ENCODE measurements around the gene RAPGEF4.

Gene RAPGEF4

DNA sequence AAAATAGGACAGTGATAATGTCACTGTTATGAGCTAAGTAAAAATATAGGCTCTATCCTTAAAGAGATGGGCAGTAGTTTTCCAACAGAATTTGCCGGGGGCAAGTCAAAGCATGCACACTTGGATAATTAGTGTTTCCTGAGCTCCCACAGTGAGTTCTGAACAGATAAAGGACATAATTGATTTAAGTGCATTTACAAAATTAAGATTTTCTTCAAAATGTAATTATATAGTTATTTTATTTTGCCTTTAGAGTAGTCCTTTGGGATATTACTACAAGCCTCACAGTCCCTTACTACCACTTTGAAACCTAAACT lies 107.6 kb downstream of the RAPGEF4 start:
- TF ChIP-seq, protein P1, sequence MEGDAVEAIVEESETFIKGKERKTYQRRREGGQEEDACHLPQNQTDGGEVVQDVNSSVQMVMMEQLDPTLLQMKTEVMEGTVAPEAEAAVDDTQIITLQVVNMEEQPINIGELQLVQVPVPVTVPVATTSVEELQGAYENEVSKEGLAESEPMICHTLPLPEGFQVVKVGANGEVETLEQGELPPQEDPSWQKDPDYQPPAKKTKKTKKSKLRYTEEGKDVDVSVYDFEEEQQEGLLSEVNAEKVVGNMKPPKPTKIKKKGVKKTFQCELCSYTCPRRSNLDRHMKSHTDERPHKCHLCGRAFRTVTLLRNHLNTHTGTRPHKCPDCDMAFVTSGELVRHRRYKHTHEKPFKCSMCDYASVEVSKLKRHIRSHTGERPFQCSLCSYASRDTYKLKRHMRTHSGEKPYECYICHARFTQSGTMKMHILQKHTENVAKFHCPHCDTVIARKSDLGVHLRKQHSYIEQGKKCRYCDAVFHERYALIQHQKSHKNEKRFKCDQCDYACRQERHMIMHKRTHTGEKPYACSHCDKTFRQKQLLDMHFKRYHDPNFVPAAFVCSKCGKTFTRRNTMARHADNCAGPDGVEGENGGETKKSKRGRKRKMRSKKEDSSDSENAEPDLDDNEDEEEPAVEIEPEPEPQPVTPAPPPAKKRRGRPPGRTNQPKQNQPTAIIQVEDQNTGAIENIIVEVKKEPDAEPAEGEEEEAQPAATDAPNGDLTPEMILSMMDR (IDR thresholded peaks at IDR 0.05; ENCODE audit: control insufficient read depth, extremely low read depth, insufficient read depth): no peak
- no peak overlapping the region for H3K4me3 ChIP-seq (ENCODE audit: low read depth, low read length)
- DNase-seq (ENCODE audit: low read depth): no peak

DNA sequence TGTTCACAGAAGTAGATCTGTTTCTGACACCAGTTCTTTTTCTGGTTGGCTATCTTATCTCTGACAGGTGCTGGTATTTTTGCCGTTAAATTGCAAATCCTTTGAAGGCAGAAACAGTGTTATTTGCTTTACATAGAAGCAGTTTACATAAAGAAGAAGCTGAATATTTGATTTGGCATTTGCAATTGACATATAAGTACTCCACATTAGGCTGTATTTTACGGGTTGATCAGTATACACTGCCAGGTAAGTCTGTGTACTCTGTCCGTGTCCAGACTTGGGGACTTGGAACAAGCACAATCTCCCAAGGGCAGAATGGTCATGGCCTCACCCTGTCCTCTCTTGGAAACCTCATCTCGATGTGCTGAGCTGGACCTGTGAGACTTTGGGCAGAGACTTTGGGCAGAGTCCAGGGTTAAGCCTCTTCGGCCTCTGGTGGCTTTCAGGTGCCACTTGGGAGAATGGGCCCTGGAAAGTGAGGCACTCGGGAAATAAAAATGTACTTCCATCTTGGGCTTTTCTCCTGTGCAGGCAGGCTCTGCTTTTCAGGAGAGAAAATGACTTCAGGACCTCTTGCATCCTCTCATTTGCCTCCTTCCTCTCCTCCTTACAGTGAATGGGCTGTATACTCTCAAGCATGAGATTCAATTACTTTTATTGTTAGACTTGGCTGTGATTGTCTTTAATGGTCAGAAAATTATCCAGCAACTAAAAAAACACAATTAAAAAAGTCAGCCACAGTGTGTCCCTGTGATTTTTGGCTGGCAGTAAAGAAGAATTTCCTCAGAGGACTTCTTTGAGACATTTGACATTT lies 108.5 kb downstream of the RAPGEF4 start:
- TF ChIP-seq, protein P1 (IDR thresholded peaks at IDR 0.05; ENCODE audit: control insufficient read depth, extremely low read depth, insufficient read depth): no peak
- DNase-seq (ENCODE audit: low read depth): peak; percentile 61

DNA sequence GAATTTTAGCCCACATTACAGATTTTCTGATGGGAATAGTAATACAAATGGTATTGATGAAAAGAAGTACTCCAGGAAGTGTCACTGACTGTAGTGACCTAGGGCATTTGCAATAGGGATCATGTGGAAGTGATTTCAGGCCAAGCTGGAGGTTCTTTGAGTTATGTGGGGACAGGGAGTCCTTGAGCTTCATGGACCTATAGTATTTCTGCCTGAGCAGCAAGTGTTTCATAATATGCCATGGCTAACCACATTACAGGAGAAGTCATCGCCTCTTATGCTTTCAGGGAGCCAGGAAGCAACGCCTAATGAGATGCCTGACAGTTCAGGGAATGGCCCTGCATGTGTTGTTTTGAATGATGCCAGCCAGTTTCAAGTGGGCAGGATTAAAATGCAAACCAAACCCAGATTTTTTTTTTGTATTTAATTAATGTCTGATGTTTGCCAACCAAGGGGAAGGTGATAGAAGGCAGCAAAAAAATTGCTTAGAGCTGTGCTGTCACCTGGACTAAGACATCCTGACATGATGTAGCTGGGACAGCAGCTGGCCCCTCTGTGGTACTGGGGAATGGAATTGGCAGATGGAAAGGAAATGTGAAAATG lies 109.5 kb downstream of the RAPGEF4 start:
- no peak for DNase-seq (ENCODE audit: low read depth)
- TF ChIP-seq, protein P1 (IDR thresholded peaks at IDR 0.05; ENCODE audit: control insufficient read depth, extremely low read depth, insufficient read depth): no peak
- H3K4me3 ChIP-seq (ENCODE audit: low read depth, low read length): no peak overlapping the region

More for the DNA sequence above, 108.5 kb downstream of the RAPGEF4 start:
- no peak overlapping the region for H3K4me3 ChIP-seq (ENCODE audit: low read depth, low read length)

DNA sequence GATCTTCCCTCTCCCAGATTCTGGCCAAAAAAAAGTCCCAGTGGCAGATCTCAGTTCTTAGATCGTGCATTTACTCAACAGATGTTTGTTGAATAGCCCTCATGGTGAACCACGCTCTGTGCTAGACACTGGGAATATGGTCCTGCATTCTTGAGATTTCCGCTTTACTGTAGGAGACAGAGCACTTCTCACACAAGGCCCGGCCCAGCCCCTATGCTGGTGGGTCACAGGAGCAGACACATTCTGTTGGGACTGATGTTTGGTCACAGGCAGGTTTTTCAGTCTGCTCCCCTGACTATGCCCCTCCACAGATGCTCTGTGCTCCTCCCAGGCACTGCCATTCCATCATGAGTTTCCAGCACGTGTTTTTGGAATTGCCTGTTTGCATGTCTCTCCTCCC lies 110.9 kb downstream of the RAPGEF4 start:
- H3K4me3 ChIP-seq (ENCODE audit: low read depth, low read length): no peak overlapping the region
- TF ChIP-seq, protein P1 (IDR thresholded peaks at IDR 0.05; ENCODE audit: control insufficient read depth, extremely low read depth, insufficient read depth): no peak
- no peak for DNase-seq (ENCODE audit: low read depth)

DNA sequence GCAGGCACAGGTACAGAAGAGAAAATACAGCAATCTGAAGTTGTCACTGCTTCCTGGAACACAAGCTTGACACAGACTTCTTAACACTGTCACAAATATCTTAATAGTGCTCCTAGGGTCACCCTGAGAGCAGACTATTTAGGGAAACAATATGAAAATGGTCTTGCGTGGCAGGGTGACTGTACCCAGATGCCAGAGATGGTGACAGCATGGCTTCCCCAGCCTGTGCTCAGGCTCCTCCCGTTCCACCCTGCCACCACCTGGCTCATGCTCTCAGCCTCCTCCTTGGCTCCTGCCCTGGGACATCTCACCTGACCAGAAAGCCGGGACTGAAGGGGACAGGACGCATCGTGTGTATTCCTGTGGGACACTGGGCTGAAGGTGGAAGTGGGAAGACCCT lies 111.5 kb downstream of the RAPGEF4 start:
- no peak for DNase-seq (ENCODE audit: low read depth)
- H3K4me3 ChIP-seq (ENCODE audit: low read depth, low read length): no peak overlapping the region
- TF ChIP-seq, protein P1 (IDR thresholded peaks at IDR 0.05; ENCODE audit: control insufficient read depth, extremely low read depth, insufficient read depth): no peak

DNA sequence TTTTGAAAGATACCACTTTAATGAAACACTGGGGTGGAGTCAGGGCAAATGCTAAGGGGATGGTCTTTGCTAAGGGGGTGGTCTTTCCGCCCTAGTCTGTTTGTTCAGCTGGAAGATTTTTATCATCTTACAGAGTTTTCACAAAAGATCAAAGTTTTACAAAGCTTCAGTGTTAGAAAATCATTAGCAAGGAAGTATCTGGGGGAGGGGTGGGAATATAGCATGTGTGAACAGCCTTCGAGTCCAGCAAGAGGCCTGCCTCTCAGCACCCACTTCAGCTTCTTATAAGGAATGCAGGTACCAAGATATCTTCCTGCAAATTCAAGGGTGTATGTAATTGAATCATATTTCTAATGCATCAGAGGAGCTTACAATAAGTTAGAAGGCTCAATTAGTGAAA lies 112.9 kb downstream of the RAPGEF4 start:
- no peak overlapping the region for H3K4me3 ChIP-seq (ENCODE audit: low read depth, low read length)
- DNase-seq (ENCODE audit: low read depth): no peak
- TF ChIP-seq, protein P1 (IDR thresholded peaks at IDR 0.05; ENCODE audit: control insufficient read depth, extremely low read depth, insufficient read depth): no peak
